ACC112 (cell line): ENCODE measurements around the gene DHCR24.
"Not testable (repeated sequence)": the region's sequence is repeated elsewhere in the genome, so short reads cannot be mapped to it uniquely, and the experiment has no call there.

Experiments
- H2AFZ ChIP-seq: fragments of 200-600 bp; sonication (generic); one replicate; pipeline ENCODE4 v1.6.0; 2017; ENCODE audit warnings: antibody characterized with exemption, low read length; ENCODE audit not compliant: unreplicated experiment
- H3K27ac ChIP-seq: fragments of 200-600 bp; sonication (generic); 2 replicates; pipeline ENCODE4 v1.5.1; 2014; ENCODE audit warnings: low read depth, mild to moderate bottlenecking, antibody characterized with exemption, low read length, moderate library complexity
- H3K27me3 ChIP-seq: fragments of 200-600 bp; sonication (generic); 2 replicates; pipeline ENCODE4 v1.6.1; 2014; ENCODE audit warnings: mild to moderate bottlenecking, antibody characterized with exemption, low read length, moderate library complexity, mixed read lengths; ENCODE audit not compliant: insufficient read depth
- H3K36me3 ChIP-seq: fragments of 200-600 bp; sonication (generic); 2 replicates; pipeline ENCODE4 v1.6.1; 2016; ENCODE audit warnings: mild to moderate bottlenecking, antibody characterized with exemption, low read length, moderate library complexity, mixed read lengths; ENCODE audit not compliant: insufficient read depth
- H3K4me1 ChIP-seq: fragments of 200-600 bp; sonication (generic); one replicate; pipeline ENCODE4 v1.6.1; 2016; ENCODE audit warnings: low read length, mixed read lengths; ENCODE audit not compliant: insufficient read depth, unreplicated experiment, control insufficient read depth
- H3K4me3 ChIP-seq: fragments of 200-600 bp; sonication (generic); 2 replicates; pipeline ENCODE4 v1.5.1; 2014; ENCODE audit warnings: mild to moderate bottlenecking, low read depth, low read length
- H3K79me2 ChIP-seq: fragments of 200-600 bp; sonication (generic); one replicate; pipeline ENCODE4 v1.6.0; 2016; ENCODE audit warnings: low read length; ENCODE audit not compliant: control insufficient read depth, unreplicated experiment, insufficient read depth

DHCR24 gene

GRCh38 chr1:54886724-54887664 lies at the start of gene DHCR24:
TSS of gene DHCR24 (minus strand) at chr1:54887195. CDS start at chr1:54887119, 76 bp downstream.
- peaks cover 9% of the 10 kb centered on the region; the same call in 1 of the 2 replicates for H3K36me3 ChIP-seq
- no peaks in the 10 kb centered on the region for H3K27me3 ChIP-seq
- no peak within 1 kb of the TSS for H3K27ac ChIP-seq
- H2AFZ ChIP-seq, result peak within 1 kb of the TSS; percentile 87
- peaks cover 39% of the 10 kb centered on the region for H3K79me2 ChIP-seq
- peak within 1 kb of the TSS; percentile 92 for H3K4me3 ChIP-seq
- peaks cover 42% of the 10 kb centered on the region for H3K4me1 ChIP-seq

GRCh38 chr1:54936791-54937190 lies 49.8 kb upstream of the DHCR24 start:
- peaks cover 37% of the 10 kb centered on the region for H3K4me1 ChIP-seq
- no peaks in the 10 kb centered on the region for H3K27me3 ChIP-seq
- H3K4me3 ChIP-seq, result no peak overlapping the region
- H3K36me3 ChIP-seq, result no peaks in the 10 kb centered on the region
- peak overlapping the region; percentile 50 for H2AFZ ChIP-seq
- no peak overlapping the region for H3K27ac ChIP-seq
- H3K79me2 ChIP-seq, result no peaks in the 10 kb centered on the region

GRCh38 chr1:54934869-54935268 lies 47.9 kb upstream of the DHCR24 start:
- Histone ChIP-seq H2AFZ (no peak overlapping the region), H3K36me3 (no peaks in the 10 kb centered on the region), H3K4me3 (no peak overlapping the region), H3K4me1 (peaks cover 31% of the 10 kb centered on the region), H3K27me3 (no peaks in the 10 kb centered on the region), H3K27ac (peak overlapping the region; percentile 57), H3K79me2 (no peaks in the 10 kb centered on the region)

- not testable (repeated sequence) for H3K4me3 ChIP-seq, H3K36me3 ChIP-seq, H3K79me2 ChIP-seq, H3K27me3 ChIP-seq, H2AFZ ChIP-seq
- Histone ChIP-seq H3K27ac (peak overlapping the region; percentile 48), H3K4me1 (peaks cover 28% of the 10 kb centered on the region)
Observed at GRCh38 chr1:54934081-54934480, 47.1 kb upstream of the DHCR24 start.

- Histone ChIP-seq H3K4me3 (no peak overlapping the region), H3K27ac (no peak overlapping the region)
Observed at GRCh38 chr1:54931275-54931840, 44.4 kb upstream of the DHCR24 start.

GRCh38 chr1:54929700-54930099 lies 42.7 kb upstream of the DHCR24 start:
- Histone ChIP-seq H3K79me2 (no peaks in the 10 kb centered on the region), H3K4me1 (peaks cover 17% of the 10 kb centered on the region), H3K4me3 (no peak overlapping the region), H2AFZ (no peak overlapping the region), H3K27me3 (no peaks in the 10 kb centered on the region), H3K27ac (no peak overlapping the region), H3K36me3 (no peaks in the 10 kb centered on the region)

More at GRCh38 chr1:54931275-54931840, 44.4 kb upstream of the DHCR24 start:
- H3K79me2 ChIP-seq, result no peaks in the 10 kb centered on the region
- H3K27me3 ChIP-seq, result no peaks in the 10 kb centered on the region
- no peak overlapping the region for H2AFZ ChIP-seq
- H3K4me1 ChIP-seq, result peaks cover 28% of the 10 kb centered on the region
- no peaks in the 10 kb centered on the region for H3K36me3 ChIP-seq

GRCh38 chr1:54928327-54928726 lies 41.3 kb upstream of the DHCR24 start:
- H2AFZ ChIP-seq, result no peak overlapping the region
- H3K4me1 ChIP-seq, result peaks cover 12% of the 10 kb centered on the region
- no peak overlapping the region for H3K4me3 ChIP-seq
- H3K27ac ChIP-seq, result no peak overlapping the region
- H3K79me2 ChIP-seq, result no peaks in the 10 kb centered on the region
- H3K36me3 ChIP-seq, result no peaks in the 10 kb centered on the region
- no peaks in the 10 kb centered on the region for H3K27me3 ChIP-seq

- Histone ChIP-seq H3K4me3 (no peak overlapping the region), H2AFZ (peak overlapping the region; percentile 31), H3K4me1 (peaks cover 12% of the 10 kb centered on the region), H3K27me3 (no peaks in the 10 kb centered on the region), H3K36me3 (no peaks in the 10 kb centered on the region), H3K27ac (no peak overlapping the region), H3K79me2 (no peaks in the 10 kb centered on the region)
Observed at GRCh38 chr1:54927472-54928240, 40.7 kb upstream of the DHCR24 start.

- Histone ChIP-seq H3K36me3 (no peaks in the 10 kb centered on the region), H3K27ac (no peak overlapping the region), H3K4me3 (no peak overlapping the region), H2AFZ (no peak overlapping the region), H3K79me2 (no peaks in the 10 kb centered on the region), H3K4me1 (peaks cover 12% of the 10 kb centered on the region), H3K27me3 (no peaks in the 10 kb centered on the region)
Observed at GRCh38 chr1:54926970-54927369, 40.0 kb upstream of the DHCR24 start.

GRCh38 chr1:54922921-54923421 lies 36.0 kb upstream of the DHCR24 start:
- H3K79me2 ChIP-seq, result no peaks in the 10 kb centered on the region
- no peak overlapping the region for H3K27ac ChIP-seq
- H2AFZ ChIP-seq, result no peak overlapping the region
- peaks cover 12% of the 10 kb centered on the region for H3K4me1 ChIP-seq
- H3K27me3 ChIP-seq, result no peaks in the 10 kb centered on the region
- H3K4me3 ChIP-seq, result no peak overlapping the region
- no peaks in the 10 kb centered on the region for H3K36me3 ChIP-seq
